Thyroid gland (tissue), 4 donors: ENCODE results near the gene SOX10. TPM values are rescaled to one million over a fixed set of nuclear protein-coding genes. Genes with fewer than 3 reads are reported as not detected.
"Not testable (repeated sequence)": the region's sequence is repeated elsewhere in the genome, so short reads cannot be mapped to it uniquely, and the experiment has no call there.

Source experiments
- DNase-seq, 2 donors: peaks; one replicate each; pipeline ENCODE4 v3.0.0-alpha.2; 2019
- H3K27ac ChIP-seq, 3 donors: fragments of 200-600 bp; sonication (generic); 1 replicate in 2 of 3; 2 replicates in 1 of 3; pipeline ENCODE4 v1.5.1; 2016 to 2019; ENCODE audit warnings: mild to moderate bottlenecking in 1 of 3, moderate library complexity in 1 of 3
- H3K27me3 ChIP-seq: fragments of 200-600 bp; sonication (generic); one replicate; pipeline ENCODE4 v1.5.1; 2019
- H3K36me3 ChIP-seq, 2 donors: fragments of 200-600 bp; sonication (generic); one replicate each; pipeline ENCODE4 v1.5.1; 2016 to 2019
- H3K4me1 ChIP-seq, 2 donors: fragments of 200-600 bp; sonication (generic); one replicate each; pipeline ENCODE4 v1.5.1; 2017 to 2019
- H3K4me3 ChIP-seq, 3 donors: fragments of 200-600 bp; sonication (generic); replicated peaks in 1 of 3; 1 replicate in 2 of 3; 2 replicates in 1 of 3; pipeline ENCODE4 v1.5.1; 2016; ENCODE audit warnings: mild to moderate bottlenecking in 1 of 3
- H3K9me3 ChIP-seq: fragments of 200-600 bp; sonication (generic); one replicate; pipeline ENCODE4 v1.5.1; 2017
- POLR2A ChIP-seq, 2 donors: fragments of 450-650 bp; IDR thresholded peaks; one replicate each; pipeline ENCODE4 v1.6.1; 2017; ENCODE audit warnings: antibody characterized with exemption in 2 of 2, mild to moderate bottlenecking in 2 of 2, moderate library complexity in 1 of 2
- WGBS, 2 donors: methylation state at CpG; one replicate each; pipeline ENCODE4 v1.1.5; 2017; 5-methylcytosine and 5-hydroxymethylcytosine counted together
- intact Hi-C: fragments of 100-400 bp; cut with DNase I; formaldehyde crosslinking; loops from one replicate; pipeline ENCODE4 v1.15.1; 2023
- total RNA-seq, 4 donors: library from RNA; depleted of rRNA; stranded (reverse); fragments of >200 nt; gene quantifications; one replicate each; pipeline ENCODE4 v1.2.3, GENCODE V29; 2016
- TF ChIP-seq, protein P1 (sequence below), 6 experiments: fragments of 200-600 bp in 3 of 6; fragments of 450-650 bp in 3 of 6; sonication (generic) in 3 of 6; IDR thresholded peaks; one replicate each; pipeline ENCODE4 v1.5.1; 2016 to 2019; ENCODE audit warnings: antibody characterized with exemption in 6 of 6, mild to moderate bottlenecking in 2 of 6, inconsistent platforms in 1 of 6, moderate library complexity in 1 of 6

Gene SOX10
- total RNA-seq, 4 donors from 2014 or later: 0.34 TPM; not detected in 3

DNA sequence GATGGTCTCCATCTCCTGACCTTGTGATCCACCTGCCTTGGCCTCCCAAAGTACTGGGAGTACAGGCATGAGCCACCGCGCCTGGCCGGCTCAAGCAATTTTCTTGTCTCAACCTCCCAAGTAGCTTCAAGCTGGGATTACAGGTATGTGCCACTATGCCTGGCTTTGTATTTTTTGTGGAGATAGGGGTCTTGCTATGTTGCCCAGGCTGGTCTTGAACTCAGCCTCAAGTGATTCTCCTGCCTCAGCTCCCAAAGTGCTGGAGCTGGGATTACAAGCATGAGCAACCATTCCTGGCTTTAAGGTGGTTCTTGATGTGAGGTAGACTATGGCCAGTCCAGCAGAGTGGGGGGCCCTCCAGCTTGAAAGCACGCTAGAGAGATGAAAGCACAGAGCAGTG is 23.3 kb downstream of the SOX10 start:
- no peaks in the 10 kb centered on the region for H3K9me3 ChIP-seq
- intact Hi-C loops: no loop called here
- TF ChIP-seq, protein P1, sequence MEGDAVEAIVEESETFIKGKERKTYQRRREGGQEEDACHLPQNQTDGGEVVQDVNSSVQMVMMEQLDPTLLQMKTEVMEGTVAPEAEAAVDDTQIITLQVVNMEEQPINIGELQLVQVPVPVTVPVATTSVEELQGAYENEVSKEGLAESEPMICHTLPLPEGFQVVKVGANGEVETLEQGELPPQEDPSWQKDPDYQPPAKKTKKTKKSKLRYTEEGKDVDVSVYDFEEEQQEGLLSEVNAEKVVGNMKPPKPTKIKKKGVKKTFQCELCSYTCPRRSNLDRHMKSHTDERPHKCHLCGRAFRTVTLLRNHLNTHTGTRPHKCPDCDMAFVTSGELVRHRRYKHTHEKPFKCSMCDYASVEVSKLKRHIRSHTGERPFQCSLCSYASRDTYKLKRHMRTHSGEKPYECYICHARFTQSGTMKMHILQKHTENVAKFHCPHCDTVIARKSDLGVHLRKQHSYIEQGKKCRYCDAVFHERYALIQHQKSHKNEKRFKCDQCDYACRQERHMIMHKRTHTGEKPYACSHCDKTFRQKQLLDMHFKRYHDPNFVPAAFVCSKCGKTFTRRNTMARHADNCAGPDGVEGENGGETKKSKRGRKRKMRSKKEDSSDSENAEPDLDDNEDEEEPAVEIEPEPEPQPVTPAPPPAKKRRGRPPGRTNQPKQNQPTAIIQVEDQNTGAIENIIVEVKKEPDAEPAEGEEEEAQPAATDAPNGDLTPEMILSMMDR (IDR thresholded peaks at IDR 0.05): no peak
- TF ChIP-seq POLR2A (IDR thresholded peaks at IDR 0.05): no peak
- H3K4me1 ChIP-seq: no peaks in the 10 kb centered on the region
- H3K27ac ChIP-seq: no peak overlapping the region
- H3K4me3 ChIP-seq: no peak overlapping the region
- no peak for DNase-seq
- no peaks in the 10 kb centered on the region for H3K27me3 ChIP-seq
- H3K36me3 ChIP-seq: peaks cover 35 to 63% of the 10 kb centered on the region in 2 donors
- 100% methylated on average over 4 of the region's 4 CpGs for WGBS, 2 donors

DNA sequence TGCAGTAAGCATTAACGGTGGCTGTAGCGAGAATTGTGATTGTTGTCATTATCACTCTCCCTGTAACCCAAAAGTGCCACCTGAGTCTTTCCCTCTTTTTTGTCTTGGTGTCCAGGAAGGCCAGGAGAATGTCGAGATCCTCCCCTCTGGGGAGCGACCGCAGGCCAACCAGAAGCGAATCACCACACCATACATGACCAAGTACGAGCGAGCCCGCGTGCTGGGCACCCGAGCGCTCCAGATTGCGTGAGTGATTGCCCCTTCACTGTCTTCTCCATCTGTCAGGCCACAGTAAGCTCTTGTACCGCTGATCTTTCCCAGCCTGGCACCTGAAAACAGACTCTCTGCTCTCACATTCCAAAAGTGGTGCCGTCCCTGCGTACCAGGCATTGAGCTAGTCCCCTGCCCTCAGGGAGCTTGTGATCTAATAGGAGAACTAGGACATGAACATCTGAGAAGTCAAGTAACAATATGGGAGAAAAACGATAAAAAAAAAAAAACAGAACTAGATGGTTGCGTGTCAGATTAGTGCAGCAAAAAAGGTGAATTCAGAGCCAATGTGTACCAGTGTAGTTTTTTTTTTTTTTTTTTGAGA is 25.0 kb downstream of the SOX10 start:
- Histone ChIP-seq H3K4me3 (no peak overlapping the region), H3K36me3 (peaks cover 32 to 63% of the 10 kb centered on the region in 2 donors), H3K27ac (no peak overlapping the region), H3K4me1 (peaks cover 6 to 8% of the 10 kb centered on the region in 2 donors), H3K9me3 (no peaks in the 10 kb centered on the region), H3K27me3 (no peaks in the 10 kb centered on the region)
- 98 to 99% methylated on average over 18 of the region's 18 CpGs for WGBS, 2 donors
- intact Hi-C loops: no loop called here
- no peak for DNase-seq
- TF ChIP-seq, protein P1 (IDR thresholded peaks at IDR 0.05): no peak
- no peak for TF ChIP-seq POLR2A (IDR thresholded peaks at IDR 0.05)

DNA sequence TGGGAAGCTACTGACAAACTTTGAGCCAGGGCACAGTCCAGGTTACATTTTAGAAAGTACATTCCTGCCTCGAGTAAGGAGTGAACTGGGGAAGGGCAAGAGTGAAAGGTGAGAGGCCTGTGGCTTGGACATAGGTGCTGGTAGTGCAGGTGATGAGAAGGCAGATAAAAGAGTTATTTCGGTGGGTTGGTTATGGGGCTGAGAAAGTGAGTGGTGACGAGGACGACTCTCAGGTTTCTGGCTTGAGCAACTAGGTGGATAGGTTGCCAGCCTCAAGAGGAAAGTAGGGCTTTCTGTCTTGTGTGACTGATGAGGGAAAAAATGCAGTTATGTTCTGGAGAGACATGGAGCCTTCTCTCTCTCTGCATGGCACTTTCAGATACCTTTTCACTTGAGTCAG is 27.1 kb downstream of the SOX10 start:
- H3K4me3 ChIP-seq: no peak overlapping the region
- WGBS, 2 donors: 88 to 89% methylated on average over 4 of the region's 4 CpGs
- H3K36me3 ChIP-seq: peaks cover 23 to 55% of the 10 kb centered on the region in 2 donors
- DNase-seq: no peak
- peaks cover 15 to 19% of the 10 kb centered on the region in 2 donors for H3K4me1 ChIP-seq
- H3K9me3 ChIP-seq: no peaks in the 10 kb centered on the region
- H3K27me3 ChIP-seq: no peaks in the 10 kb centered on the region
- TF ChIP-seq POLR2A (IDR thresholded peaks at IDR 0.05): no peak
- TF ChIP-seq, protein P1 (IDR thresholded peaks at IDR 0.05): no peak
- no peak overlapping the region for H3K27ac ChIP-seq
- intact Hi-C loops: no loop called here

DNA sequence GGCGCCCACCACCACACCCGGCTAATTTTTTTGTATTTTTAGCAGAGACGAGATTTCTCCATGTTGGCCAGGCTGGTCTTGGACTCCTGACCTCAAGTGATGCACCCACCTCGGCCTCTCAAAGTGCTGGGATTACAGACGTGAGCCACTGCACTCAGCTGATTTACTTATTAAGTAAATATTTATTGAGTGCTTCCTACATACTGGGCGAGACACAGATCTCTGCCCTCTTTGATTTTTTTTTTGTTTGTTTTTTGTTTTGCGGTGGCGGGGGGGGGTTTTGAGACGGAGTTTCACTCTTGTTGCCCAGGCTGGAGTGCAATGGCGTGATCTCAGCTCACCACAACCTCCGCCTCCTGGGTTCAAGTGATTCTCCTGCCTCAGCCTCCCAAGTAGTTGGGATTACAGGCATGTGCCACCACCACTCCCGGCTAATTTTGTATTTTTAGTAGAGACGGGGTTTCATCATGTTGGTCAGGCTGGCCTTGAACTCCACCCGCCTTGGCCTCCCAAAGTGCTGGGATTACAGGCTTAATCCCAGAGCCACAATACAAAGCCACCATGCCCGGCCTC is 28.4 kb downstream of the SOX10 start:
- H3K4me3 ChIP-seq, H3K27me3 ChIP-seq, H3K27ac ChIP-seq, DNase-seq, H3K9me3 ChIP-seq, intact Hi-C loops: not testable (repeated sequence)
- Histone ChIP-seq H3K36me3 (peaks cover 21 to 41% of the 10 kb centered on the region in 2 donors), H3K4me1 (peaks cover 15 to 20% of the 10 kb centered on the region in 2 donors)
- WGBS, 2 donors: 88 to 91% methylated on average over 15 of the region's 15 CpGs

DNA sequence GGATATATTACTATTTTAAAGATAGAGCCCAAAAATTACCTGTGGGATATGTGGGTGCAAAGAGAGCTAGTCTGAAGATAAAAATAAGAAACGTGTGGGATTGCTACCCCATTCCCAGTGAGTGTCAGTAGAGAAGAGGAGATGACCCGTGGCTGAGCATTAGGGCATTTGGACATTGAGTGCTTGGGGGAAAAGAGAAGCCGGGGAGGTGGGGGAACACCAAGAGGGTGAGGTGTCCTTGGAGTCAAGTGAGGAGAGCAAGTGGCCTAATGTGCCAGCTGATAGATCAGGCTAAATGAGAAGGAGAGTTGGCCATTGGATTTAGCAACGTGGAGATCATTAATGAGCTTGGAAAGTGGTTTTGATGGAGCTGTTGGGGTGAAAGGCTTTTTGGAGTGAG is 29.7 kb downstream of the SOX10 start:
- Histone ChIP-seq H3K27me3 (no peaks in the 10 kb centered on the region), H3K27ac (no peak overlapping the region), H3K4me3 (peak overlapping the region in 1 of 3 donors; percentile 78), H3K36me3 (peaks cover 16 to 29% of the 10 kb centered on the region in 2 donors), H3K4me1 (peaks cover 15 to 20% of the 10 kb centered on the region in 2 donors), H3K9me3 (no peaks in the 10 kb centered on the region)
- DNase-seq: no peak
- intact Hi-C loops: no loop called here
- 69 to 73% methylated on average over 4 of the region's 4 CpGs for WGBS, 2 donors
- TF ChIP-seq, protein P1 (IDR thresholded peaks at IDR 0.05): no peak
- no peak for TF ChIP-seq POLR2A (IDR thresholded peaks at IDR 0.05)
